ENCODE measurements around the gene PDE5A. TPM values are rescaled to one million over a fixed set of nuclear protein-coding genes. Genes with fewer than 3 reads are reported as not detected.

Gene PDE5A
- total RNA-seq, 1 experiment from 2014 or later, result 8.1 TPM

- no peak overlapping the region for H3K4me3 ChIP-seq (ENCODE audit: low read length)
- POLR2A ChIA-PET (ENCODE audit: unreplicated experiment), result no interaction called here
- H3K9me2 ChIP-seq (replicated peaks; ENCODE audit: low read length), result 0 out of 2 replicates have a peak, but pooled peaks cover under 1% of the 10 kb centered on the region
- no peaks in the 10 kb centered on the region for H3K79me2 ChIP-seq (ENCODE audit: low read length)
- H4K20me1 ChIP-seq (ENCODE audit: low read length), result no peaks in the 10 kb centered on the region
- H3K4me1 ChIP-seq (ENCODE audit: insufficient read depth, low read length), result peaks cover 33% of the 10 kb centered on the region
- H3K27ac ChIP-seq (ENCODE audit: low read length), result no peak overlapping the region
- no peaks in the 10 kb centered on the region for H3K36me3 ChIP-seq (ENCODE audit: low read depth, low read length)
- BruUV-seq (replicated peaks), result no TSS peak
- no peak overlapping the region for H3K4me2 ChIP-seq (ENCODE audit: low read length)
- ATAC-seq (peak; percentile 61), DNase-seq (peak; percentile 45)
- H3K9me3 ChIP-seq (ENCODE audit: low read length), result no peaks in the 10 kb centered on the region
- intact Hi-C loops (cut with micrococcal nuclease), result no loop called here
- H3F3A ChIP-seq (ENCODE audit: low read length, unreplicated experiment), result no peaks in the 10 kb centered on the region
- H3K9ac ChIP-seq (ENCODE audit: low read length), result no peak overlapping the region
- no peaks in the 10 kb centered on the region for H3K27me3 ChIP-seq (ENCODE audit: low read length)
- no peak overlapping the region for H2AFZ ChIP-seq (ENCODE audit: low read length)
- TF ChIP-seq CTCF (conservative IDR thresholded peaks at IDR 0.05; ENCODE audit: low read depth, low read length) (no peak), EZH2 (IDR thresholded peaks at IDR 0.05; ENCODE audit: low read length, unreplicated experiment) (no peak), EZH2phosphoT487 (IDR thresholded peaks at IDR 0.05; ENCODE audit: borderline replicate concordance, low read length) (no peak)
- CTCF ChIA-PET, result no interaction called here
Measured at GRCh38 chr4:119652998-119653397, 24.4 kb upstream of the PDE5A start.

DNA sequence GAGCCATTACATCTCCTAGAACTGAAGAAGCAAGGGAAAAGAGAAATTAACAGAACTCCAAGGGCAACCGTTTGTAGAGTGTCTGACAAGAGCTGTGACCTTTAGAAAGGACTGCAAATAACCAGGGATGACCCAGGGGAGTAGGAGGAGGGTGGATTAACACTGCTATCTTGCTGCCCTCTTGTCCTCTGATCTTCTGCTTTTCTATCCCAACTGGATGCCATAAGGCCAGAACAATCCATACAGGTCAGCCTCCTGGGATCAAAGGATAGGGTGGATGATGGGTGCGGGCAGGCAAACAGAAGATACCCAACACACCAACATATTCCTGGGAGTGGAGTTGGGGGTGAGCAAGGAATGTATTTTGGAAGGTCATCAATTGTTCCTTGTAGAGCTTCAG lies 19.8 kb upstream of the PDE5A start:
- no peaks in the 10 kb centered on the region for H3F3A ChIP-seq (ENCODE audit: low read length, unreplicated experiment)
- peaks cover 7% of the 10 kb centered on the region for H3K4me1 ChIP-seq (ENCODE audit: insufficient read depth, low read length)
- POLR2A ChIA-PET (ENCODE audit: unreplicated experiment), result no interaction called here
- H3K9me2 ChIP-seq (replicated peaks; ENCODE audit: low read length), result 0 out of 2 replicates have a peak, but pooled peaks cover 3% of the 10 kb centered on the region
- DNase-seq (no peak), ATAC-seq (no peak)
- no peaks in the 10 kb centered on the region for H3K36me3 ChIP-seq (ENCODE audit: low read depth, low read length)
- no peaks in the 10 kb centered on the region for H3K27me3 ChIP-seq (ENCODE audit: low read length)
- H3K27ac ChIP-seq (ENCODE audit: low read length), result no peak overlapping the region
- no peaks in the 10 kb centered on the region for H3K9me3 ChIP-seq (ENCODE audit: low read length)
- no peak overlapping the region for H3K9ac ChIP-seq (ENCODE audit: low read length)
- no peak overlapping the region for H3K4me3 ChIP-seq (ENCODE audit: low read length)
- H4K20me1 ChIP-seq (ENCODE audit: low read length), result no peaks in the 10 kb centered on the region
- no TSS peak for BruUV-seq (replicated peaks)
- H3K4me2 ChIP-seq (ENCODE audit: low read length), result no peak overlapping the region
- intact Hi-C loops (cut with micrococcal nuclease), result no loop called here
- H2AFZ ChIP-seq (ENCODE audit: low read length), result no peak overlapping the region
- no peaks in the 10 kb centered on the region for H3K79me2 ChIP-seq (ENCODE audit: low read length)
- CTCF ChIA-PET, result interaction anchor here (0.5 kb wide), 1 partner anchor 90 kb away, joined by 3 read pairs; no protein-coding TSS in a partner anchor
- no peak for TF ChIP-seq CTCF (conservative IDR thresholded peaks at IDR 0.05; ENCODE audit: low read depth, low read length)
- no peak for TF ChIP-seq EZH2phosphoT487 (IDR thresholded peaks at IDR 0.05; ENCODE audit: borderline replicate concordance, low read length)
- TF ChIP-seq EZH2 (IDR thresholded peaks at IDR 0.05; ENCODE audit: low read length, unreplicated experiment), result no peak

- ChIA-PET CTCF (no interaction called here), POLR2A (ENCODE audit: unreplicated experiment) (no interaction called here)
- Histone ChIP-seq H3K27me3 (ENCODE audit: low read length) (no peaks in the 10 kb centered on the region), H3K4me3 (ENCODE audit: low read length) (no peak overlapping the region), H3K27ac (ENCODE audit: low read length) (no peak overlapping the region), H3K4me1 (ENCODE audit: insufficient read depth, low read length) (peaks cover under 1% of the 10 kb centered on the region; the same call in 1 of the 2 replicates), H4K20me1 (ENCODE audit: low read length) (no peaks in the 10 kb centered on the region), H2AFZ (ENCODE audit: low read length) (no peak overlapping the region), H3K9me3 (ENCODE audit: low read length) (no peaks in the 10 kb centered on the region), H3K4me2 (ENCODE audit: low read length) (no peak overlapping the region), H3K36me3 (ENCODE audit: low read depth, low read length) (no peaks in the 10 kb centered on the region), H3K9me2 (replicated peaks; ENCODE audit: low read length) (0 out of 2 replicates have a peak, but pooled peaks cover 3% of the 10 kb centered on the region), H3F3A (ENCODE audit: low read length, unreplicated experiment) (no peaks in the 10 kb centered on the region), H3K79me2 (ENCODE audit: low read length) (no peaks in the 10 kb centered on the region), H3K9ac (ENCODE audit: low read length) (no peak overlapping the region)
- intact Hi-C loops (cut with micrococcal nuclease), result no loop called here
- DNase-seq, result no peak
- TF ChIP-seq EZH2 (IDR thresholded peaks at IDR 0.05; ENCODE audit: low read length, unreplicated experiment), result no peak
- TF ChIP-seq CTCF (conservative IDR thresholded peaks at IDR 0.05; ENCODE audit: low read depth, low read length), result no peak
- TF ChIP-seq EZH2phosphoT487 (IDR thresholded peaks at IDR 0.05; ENCODE audit: borderline replicate concordance, low read length), result no peak
- no TSS peak for BruUV-seq (replicated peaks)
- ATAC-seq, result no peak; the same call in 1 of the 2 replicates
Measured at GRCh38 chr4:119647558-119647957, 19.0 kb upstream of the PDE5A start.
